Amygdala (tissue), 56 donors: Measurements from ENCODE around the gene CXCL6.

ENCODE experiments used
- DNase-seq, 56 donors: peaks; one replicate each; lab custom pipeline; 2025; lab: John Stamatoyannopoulos, UW

Gene CXCL6

GRCh38 chr4:73865431-73866096 is 29.1 kb downstream of the CXCL6 start:
- DNase-seq: no peak

DNA sequence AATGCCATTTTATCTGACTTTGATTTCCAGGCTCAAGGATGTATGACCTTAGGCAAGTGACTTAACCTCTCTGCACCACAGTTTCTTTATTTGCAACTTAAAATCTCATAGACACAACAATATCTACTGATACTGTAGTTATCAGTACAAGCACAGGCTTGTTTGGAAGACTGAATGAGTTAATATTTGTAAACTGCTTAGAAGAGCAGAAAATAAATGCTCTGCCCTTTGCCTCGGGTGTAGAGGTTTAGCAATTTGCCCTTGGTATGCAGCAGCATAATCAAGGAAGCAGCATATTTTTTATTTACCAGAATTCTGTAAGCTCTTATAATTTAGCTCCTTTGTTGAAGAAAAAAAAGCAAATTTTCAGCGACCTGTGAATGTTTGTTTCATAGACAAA is 29.8 kb downstream of the CXCL6 start:
- DNase-seq: no peak

GRCh38 chr4:73867783-73868182 is 31.3 kb downstream of the CXCL6 start:
- DNase-seq: no peak

- peak in 1 of 56 donors; percentile 4 for DNase-seq
Measured at GRCh38 chr4:73868206-73869129, 32.0 kb downstream of the CXCL6 start.

DNA sequence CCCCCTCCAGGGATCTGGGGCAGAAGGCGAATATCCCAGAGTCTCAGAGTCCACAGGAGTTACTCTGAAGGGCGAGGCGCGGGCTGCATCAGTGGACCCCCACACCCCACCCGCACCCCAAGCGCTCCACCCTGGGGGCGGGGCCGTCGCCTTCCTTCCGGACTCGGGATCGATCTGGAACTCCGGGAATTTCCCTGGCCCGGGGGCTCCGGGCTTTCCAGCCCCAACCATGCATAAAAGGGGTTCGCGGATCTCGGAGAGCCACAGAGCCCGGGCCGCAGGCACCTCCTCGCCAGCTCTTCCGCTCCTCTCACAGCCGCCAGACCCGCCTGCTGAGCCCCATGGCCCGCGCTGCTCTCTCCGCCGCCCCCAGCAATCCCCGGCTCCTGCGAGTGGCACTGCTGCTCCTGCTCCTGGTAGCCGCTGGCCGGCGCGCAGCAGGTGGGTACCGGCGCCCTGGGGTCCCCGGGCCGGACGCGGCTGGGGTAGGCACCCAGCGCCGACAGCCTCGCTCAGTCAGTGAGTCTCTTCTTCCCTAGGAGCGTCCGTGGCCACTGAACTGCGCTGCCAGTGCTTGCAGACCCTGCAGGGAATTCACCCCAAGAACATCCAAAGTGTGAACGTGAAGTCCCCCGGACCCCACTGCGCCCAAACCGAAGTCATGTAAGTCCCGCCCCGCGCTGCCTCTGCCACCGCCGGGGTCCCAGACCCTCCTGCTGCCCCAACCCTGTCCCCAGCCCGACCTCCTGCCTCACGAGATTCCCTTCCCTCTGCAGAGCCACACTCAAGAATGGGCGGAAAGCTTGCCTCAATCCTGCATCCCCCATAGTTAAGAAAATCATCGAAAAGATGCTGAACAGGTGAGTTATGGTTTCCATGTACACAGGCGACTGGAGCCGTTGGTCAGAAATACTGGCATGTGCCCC is 32.9 kb downstream of the CXCL6 start, which contains the start of gene CXCL1:
Gene CXCL1 (plus strand): TSS at position 264 of the 926 bp plus-strand sequence. CDS start 78 bp downstream, at position 342.
- DNase-seq: peak in 1 of 56 donors; percentile 4

- no peak for DNase-seq
Measured at GRCh38 chr4:73870260-73870659, 33.8 kb downstream of the CXCL6 start.

- no peak for DNase-seq
Measured at GRCh38 chr4:73870768-73871167, 34.3 kb downstream of the CXCL6 start.

- no peak for DNase-seq
Measured at GRCh38 chr4:73871511-73872310, 35.2 kb downstream of the CXCL6 start.

- DNase-seq: no peak
Measured at GRCh38 chr4:73872316-73873108, 36.0 kb downstream of the CXCL6 start.

- DNase-seq: no peak
Measured at GRCh38 chr4:73874386-73874785, 37.9 kb downstream of the CXCL6 start.

GRCh38 chr4:73875401-73875800 is 38.9 kb downstream of the CXCL6 start:
- no peak for DNase-seq

GRCh38 chr4:73883306-73883705 is 46.8 kb downstream of the CXCL6 start:
- DNase-seq: no peak

DNA sequence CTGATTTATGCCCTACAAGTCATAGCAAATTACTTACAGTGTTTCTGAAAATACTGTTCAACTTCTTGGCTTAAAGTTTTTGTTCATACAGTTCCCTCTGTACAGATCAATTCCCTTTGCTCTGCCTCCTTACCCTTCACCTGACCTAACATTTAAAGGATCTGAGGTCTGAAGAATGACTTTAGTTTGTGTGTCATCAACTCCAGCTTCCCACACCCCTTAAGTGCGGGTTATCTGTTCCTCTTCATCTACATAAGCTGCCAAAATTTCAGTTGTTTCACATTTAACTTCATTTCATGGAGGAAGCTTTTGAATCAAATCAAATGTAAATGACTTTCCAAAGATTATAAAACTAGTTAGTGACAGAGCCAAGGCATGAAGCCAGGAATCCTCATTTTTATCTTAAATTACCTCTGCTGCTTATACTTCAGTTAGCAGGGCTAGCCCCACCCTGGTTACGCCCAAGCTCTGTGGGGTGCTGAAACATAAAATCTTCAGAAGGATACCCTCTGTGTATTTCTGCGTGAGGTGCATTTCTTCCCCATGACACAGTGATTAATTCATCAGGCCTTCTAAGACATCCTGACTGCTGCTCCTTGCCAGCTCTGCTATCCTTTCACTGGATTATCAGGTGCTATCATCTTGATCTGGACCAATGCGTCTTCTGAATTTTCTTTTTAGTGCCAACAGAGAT is 49.2 kb downstream of the CXCL6 start:
- DNase-seq: no peak
